ENCODE measurements around the gene XAF1. TPM values are rescaled to one million over a fixed set of nuclear protein-coding genes. Genes with fewer than 3 reads are reported as not detected.
A peak's percentile ranks its signal among the peaks of the same experiment; 100 is the strongest.

The XAF1 gene
- polyA plus RNA-seq, 3 donors = 28.4 to 45.9 (median 31.9) TPM

- H3K9ac ChIP-seq (ENCODE audit: insufficient read depth, low read length, poor library complexity, severe bottlenecking) = no peak overlapping the region
- H2AFZ ChIP-seq (ENCODE audit: insufficient read depth, low read depth, low read length, poor library complexity, severe bottlenecking) = peak overlapping the region; percentile 9
- Mint-ChIP-seq H3K4me3 (peak overlapping the region in 1 of 2 donors; percentile 93), H3K27ac (peak overlapping the region in 5 of 7 donors; percentile 10 to 66 (median 40)), H3K4me1 (peaks cover 34% of the 10 kb centered on the region), H3K36me3 (peaks cover 0 to 8% of the 10 kb centered on the region in 2 donors), H3K27me3 (ENCODE audit: low read depth in 3 of 3) (peaks cover 38 to 50% (median 49%) of the 10 kb centered on the region in 3 donors), H3K9me3 (peaks cover 0 to 23% (median 17%) of the 10 kb centered on the region in 7 donors)
- H3K79me2 ChIP-seq (ENCODE audit: insufficient read depth, low read length) = no peaks in the 10 kb centered on the region
- H3K4me1 ChIP-seq (ENCODE audit: control insufficient read depth in 1 of 2, insufficient read depth in 2 of 2, low read length in 2 of 2) = peaks cover 32 to 33% of the 10 kb centered on the region in 2 donors
- H3K36me3 ChIP-seq (replicated peaks in 1 of 2; ENCODE audit: control insufficient read depth in 1 of 2, insufficient read depth in 2 of 2, low read length in 2 of 2) = no peaks in the 10 kb centered on the region
- peak; percentile 29 to 39 (median 36) for DNase-seq
- H3K4me2 ChIP-seq (replicated peaks; ENCODE audit: extremely low read depth, low read length, poor library complexity, severe bottlenecking) = peak overlapping the region; percentile 24
- H3K9me3 ChIP-seq (replicated peaks in 1 of 2; ENCODE audit: control insufficient read depth in 1 of 2, insufficient read depth in 1 of 2, low read length in 2 of 2) = peaks cover 3 to 9% of the 10 kb centered on the region in 2 donors
- TF ChIP-seq CTCF (IDR thresholded peaks at IDR 0.05) = no peak
- peak overlapping the region in 1 of 3 experiments; percentile 58 for H3K4me3 ChIP-seq (replicated peaks in 1 of 3; ENCODE audit: low read depth in 2 of 3, low read length in 3 of 3)
- H4K20me1 ChIP-seq (ENCODE audit: insufficient read depth, low read length) = no peaks in the 10 kb centered on the region
- 8% methylated on average over 2 of the region's 2 CpGs for WGBS (ENCODE audit: insufficient coverage)
- intact Hi-C loops (cut with micrococcal nuclease) = no loop called here
- peak overlapping the region in 1 of 2 donors; percentile 17 for H3K27ac ChIP-seq (ENCODE audit: low read depth in 1 of 2, low read length in 2 of 2)
- peaks cover 12 to 35% of the 10 kb centered on the region in 2 donors for H3K27me3 ChIP-seq (ENCODE audit: control insufficient read depth in 2 of 2, insufficient read depth in 2 of 2, low read length in 2 of 2)
Measured at GRCh38 chr17:6711681-6712057, 44.2 kb upstream of the XAF1 start.

DNA sequence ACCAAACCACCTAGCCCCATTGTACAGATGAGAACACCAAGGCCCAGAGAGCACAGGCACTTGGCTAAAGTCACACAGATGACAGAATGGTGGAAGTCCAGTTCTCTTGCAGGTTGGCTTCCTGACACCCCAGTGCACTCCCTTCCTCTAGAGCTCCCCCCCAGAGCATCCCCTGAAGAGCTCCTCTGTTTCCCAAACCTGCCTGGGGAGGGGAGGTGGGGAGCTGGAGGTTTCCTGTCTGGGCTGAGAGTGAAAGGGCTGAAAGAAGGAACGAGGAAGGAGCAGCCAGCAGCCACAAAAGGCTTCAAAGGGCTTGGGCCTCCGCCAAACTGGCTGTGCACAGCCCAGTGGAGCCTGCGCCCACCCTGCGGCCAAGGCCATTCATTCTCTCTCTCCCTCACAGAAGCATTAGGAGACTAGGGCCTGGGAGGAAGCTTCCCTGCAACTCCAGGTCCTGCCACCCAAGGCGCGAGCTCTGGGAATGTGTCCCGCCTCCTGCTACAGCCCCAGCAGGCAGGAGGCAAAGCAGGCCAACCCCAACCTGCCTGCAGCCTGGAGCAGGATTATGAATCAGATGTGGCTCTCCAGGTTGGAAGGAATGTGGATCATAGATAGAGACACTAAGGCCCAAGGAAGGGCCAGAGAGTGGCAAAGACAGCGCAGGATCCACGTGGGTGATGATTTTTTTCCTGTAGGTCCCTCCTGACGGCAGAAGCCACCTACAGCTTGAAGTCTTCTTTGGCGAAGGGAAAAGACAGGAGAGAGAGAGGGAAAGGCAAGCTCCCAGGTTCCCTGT lies 43.6 kb upstream of the XAF1 start:
- Histone ChIP-seq H2AFZ (ENCODE audit: insufficient read depth, low read depth, low read length, poor library complexity, severe bottlenecking) (peak overlapping the region; percentile 9), H3K4me1 (ENCODE audit: control insufficient read depth in 1 of 2, insufficient read depth in 2 of 2, low read length in 2 of 2) (peaks cover 32 to 33% of the 10 kb centered on the region in 2 donors), H3K4me2 (replicated peaks; ENCODE audit: extremely low read depth, low read length, poor library complexity, severe bottlenecking) (peak overlapping the region; percentile 69), H3K9ac (ENCODE audit: insufficient read depth, low read length, poor library complexity, severe bottlenecking) (no peak overlapping the region), H3K9me3 (replicated peaks in 1 of 2; ENCODE audit: control insufficient read depth in 1 of 2, insufficient read depth in 1 of 2, low read length in 2 of 2) (peaks cover 3 to 9% of the 10 kb centered on the region in 2 donors), H3K4me3 (replicated peaks in 1 of 3; ENCODE audit: low read depth in 2 of 3, low read length in 3 of 3) (peak overlapping the region in 1 of 3 experiments; percentile 58), H3K27ac (ENCODE audit: low read depth in 1 of 2, low read length in 2 of 2) (peak overlapping the region in 1 of 2 donors; percentile 17), H4K20me1 (ENCODE audit: insufficient read depth, low read length) (no peaks in the 10 kb centered on the region), H3K27me3 (ENCODE audit: control insufficient read depth in 2 of 2, insufficient read depth in 2 of 2, low read length in 2 of 2) (peaks cover 12 to 36% of the 10 kb centered on the region in 2 donors), H3K79me2 (ENCODE audit: insufficient read depth, low read length) (no peaks in the 10 kb centered on the region), H3K36me3 (replicated peaks in 1 of 2; ENCODE audit: control insufficient read depth in 1 of 2, insufficient read depth in 2 of 2, low read length in 2 of 2) (no peaks in the 10 kb centered on the region)
- Mint-ChIP-seq H3K36me3 (peaks cover 0 to 8% of the 10 kb centered on the region in 2 donors), H3K27ac (peak overlapping the region in 5 of 7 donors; percentile 10 to 68 (median 46)), H3K4me1 (peaks cover 34% of the 10 kb centered on the region), H3K4me3 (peak overlapping the region; percentile 31 to 93), H3K9me3 (peaks cover 0 to 23% (median 17%) of the 10 kb centered on the region in 7 donors), H3K27me3 (ENCODE audit: low read depth in 3 of 3) (peaks cover 38 to 49% (median 45%) of the 10 kb centered on the region in 3 donors)
- intact Hi-C loops (cut with micrococcal nuclease) = no loop called here
- DNase-seq = no peak
- whole genome bisulfite sequencing (ENCODE audit: insufficient coverage) = 36% methylated on average over 9 of the region's 11 CpGs
- no peak for TF ChIP-seq CTCF (IDR thresholded peaks at IDR 0.05)

Data from CD14-positive monocyte (primary cell).